GM10266 (cell line): Measurements from ENCODE around the gene QRICH1.
A peak's percentile ranks its signal among the peaks of the same experiment; 100 is the strongest.

Experiments
- DNase-seq: peaks from one replicate; pipeline ENCODE4 v3.0.0; 2012; ENCODE audit errors: extremely low spot score
- TF ChIP-seq, protein P1 (sequence below): IDR thresholded peaks from 2 replicates; pipeline ENCODE4 v1.5.1; 2012; ENCODE audit warnings: mild to moderate bottlenecking, low read depth; ENCODE audit not compliant: control insufficient read depth, insufficient read depth; ENCODE audit errors: missing control alignments

The QRICH1 gene

DNA sequence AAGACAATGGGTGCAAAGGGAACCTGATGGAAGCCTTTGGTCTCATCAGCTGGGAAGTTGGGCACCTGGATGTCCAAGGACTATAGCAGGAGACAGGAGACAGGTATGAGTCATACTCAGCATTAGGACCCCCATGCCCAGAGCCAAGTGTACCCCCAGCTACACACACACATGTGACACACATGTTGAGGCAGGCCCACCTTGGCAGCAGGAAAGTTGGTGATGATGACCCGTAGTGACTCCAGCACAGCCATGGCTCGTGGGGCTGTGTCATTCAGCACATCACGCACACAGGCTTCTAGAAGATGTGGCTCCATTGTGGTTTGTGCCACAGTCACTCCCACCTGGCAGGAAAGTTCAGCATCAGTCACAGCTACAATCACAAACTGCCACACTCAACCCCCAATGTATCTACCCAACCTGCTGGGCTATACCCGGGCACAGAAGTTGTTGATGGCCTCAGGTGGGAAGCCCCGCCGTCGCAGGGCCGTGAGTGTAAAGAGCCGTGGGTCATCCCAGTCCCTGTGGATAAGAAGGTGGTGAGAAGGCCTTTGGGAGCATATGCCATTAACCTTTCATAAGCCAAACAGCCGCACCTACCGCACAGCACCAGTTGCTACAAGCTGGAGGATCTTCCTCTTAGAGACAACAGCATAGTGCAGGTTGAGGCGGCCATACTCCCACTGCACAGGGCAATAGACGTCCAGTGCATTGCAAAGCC lies 5.2 kb upstream of the QRICH1 start:
- DNase-seq: no peak
- TF ChIP-seq, protein P1, sequence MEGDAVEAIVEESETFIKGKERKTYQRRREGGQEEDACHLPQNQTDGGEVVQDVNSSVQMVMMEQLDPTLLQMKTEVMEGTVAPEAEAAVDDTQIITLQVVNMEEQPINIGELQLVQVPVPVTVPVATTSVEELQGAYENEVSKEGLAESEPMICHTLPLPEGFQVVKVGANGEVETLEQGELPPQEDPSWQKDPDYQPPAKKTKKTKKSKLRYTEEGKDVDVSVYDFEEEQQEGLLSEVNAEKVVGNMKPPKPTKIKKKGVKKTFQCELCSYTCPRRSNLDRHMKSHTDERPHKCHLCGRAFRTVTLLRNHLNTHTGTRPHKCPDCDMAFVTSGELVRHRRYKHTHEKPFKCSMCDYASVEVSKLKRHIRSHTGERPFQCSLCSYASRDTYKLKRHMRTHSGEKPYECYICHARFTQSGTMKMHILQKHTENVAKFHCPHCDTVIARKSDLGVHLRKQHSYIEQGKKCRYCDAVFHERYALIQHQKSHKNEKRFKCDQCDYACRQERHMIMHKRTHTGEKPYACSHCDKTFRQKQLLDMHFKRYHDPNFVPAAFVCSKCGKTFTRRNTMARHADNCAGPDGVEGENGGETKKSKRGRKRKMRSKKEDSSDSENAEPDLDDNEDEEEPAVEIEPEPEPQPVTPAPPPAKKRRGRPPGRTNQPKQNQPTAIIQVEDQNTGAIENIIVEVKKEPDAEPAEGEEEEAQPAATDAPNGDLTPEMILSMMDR: no peak

DNA sequence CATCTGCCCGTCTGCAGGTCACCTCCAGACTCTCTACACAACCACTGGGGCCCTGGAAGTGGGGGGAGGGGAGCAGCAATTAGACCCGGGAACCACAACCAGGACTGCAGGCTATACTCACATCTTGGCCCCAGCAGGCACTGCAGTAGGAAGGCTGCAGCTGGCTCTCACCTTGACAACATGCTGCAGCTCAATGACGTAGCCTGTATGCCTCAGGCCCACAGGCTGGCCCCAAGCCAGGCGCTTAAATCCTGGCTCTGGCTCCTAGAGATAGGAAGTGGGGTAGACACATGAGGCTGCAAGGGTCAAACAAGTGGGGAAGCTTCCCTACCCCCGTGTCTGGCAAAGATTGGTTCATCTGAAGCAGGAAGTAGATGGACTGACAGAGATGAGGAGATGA lies 4.6 kb upstream of the QRICH1 start:
- TF ChIP-seq, protein P1: no peak
- no peak for DNase-seq

DNA sequence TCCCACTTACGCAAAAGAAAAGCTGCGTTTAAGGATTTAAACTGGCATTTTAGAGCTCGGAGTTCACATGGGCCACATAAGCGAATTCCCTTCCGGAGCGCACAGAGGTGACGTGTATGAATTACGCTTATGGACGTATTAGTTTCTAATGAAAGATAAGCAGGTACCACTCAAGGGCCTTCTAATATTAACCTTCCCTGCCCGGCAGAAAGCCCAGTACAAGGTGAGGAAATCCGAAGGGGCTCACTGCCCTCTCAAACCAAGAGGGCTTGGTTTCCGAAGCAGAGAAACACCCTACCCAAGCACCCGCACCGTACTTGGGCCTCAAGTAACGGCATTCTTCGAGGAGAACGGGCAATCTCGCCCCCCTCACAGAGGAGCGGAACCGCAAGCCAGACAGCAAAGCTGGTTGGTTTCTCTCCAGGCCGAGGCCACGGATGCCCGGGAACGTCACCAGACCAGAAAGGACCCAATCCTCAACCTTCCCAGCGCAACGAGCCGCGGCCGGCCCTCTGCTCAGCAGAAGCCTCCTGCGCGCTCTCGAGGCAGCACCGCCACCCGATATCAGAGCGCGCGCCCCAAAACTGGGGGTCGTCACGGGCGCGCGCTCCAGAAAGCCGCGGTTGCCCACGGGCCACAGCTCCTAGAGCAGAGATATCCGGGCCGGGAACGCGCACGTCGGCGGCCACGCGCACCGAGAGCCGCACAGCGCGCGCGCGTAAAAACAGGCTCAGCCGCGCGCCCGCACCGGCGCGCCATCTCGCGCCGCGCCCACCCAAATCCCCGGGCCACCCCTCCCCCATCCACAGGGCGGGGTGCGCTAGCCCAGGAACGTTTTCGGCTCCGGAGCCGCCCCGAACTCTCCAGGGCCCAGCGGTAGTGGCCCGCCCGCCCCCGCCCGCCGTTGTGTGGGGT lies 676 bp downstream of the QRICH1 start:
- TF ChIP-seq, protein P1: no peak
- peak; percentile 81 for DNase-seq

DNA sequence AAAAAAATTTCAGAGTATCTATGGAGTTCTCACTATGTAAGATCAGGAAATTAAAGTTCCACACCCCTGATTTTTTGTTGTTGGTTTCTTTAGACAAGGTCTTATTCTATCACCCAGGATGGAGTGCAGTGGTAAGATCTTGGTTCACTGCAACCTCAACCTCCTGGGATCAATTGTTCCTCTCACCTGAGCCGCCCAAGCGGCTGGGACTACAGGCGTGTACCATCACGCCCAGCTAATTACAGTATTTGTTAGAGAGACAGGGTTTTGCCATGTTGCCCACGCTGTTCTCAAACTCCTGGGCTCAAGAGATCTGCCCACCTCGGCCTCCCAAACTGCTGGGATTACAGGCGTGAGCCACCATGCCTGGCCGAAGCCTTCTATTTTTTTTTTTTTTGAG lies 12.4 kb downstream of the QRICH1 start:
- no peak for DNase-seq
- TF ChIP-seq, protein P1: no peak

DNA sequence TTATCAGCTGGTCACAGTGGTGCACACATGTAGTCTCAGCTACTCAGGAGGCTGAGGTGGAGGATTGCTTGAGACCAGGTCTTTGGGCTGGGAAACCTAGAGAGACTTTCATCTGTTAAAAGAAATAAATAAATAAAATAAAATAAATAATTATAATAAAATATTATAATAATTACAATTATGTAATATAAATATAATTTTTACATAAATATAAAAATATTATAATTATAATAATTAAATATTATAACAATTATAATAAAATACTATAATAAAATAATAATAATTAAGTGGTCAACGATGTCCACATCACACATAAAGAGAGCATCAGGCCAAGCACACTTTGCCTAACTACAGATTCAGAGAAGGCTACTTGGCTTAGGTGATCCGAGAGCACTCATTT lies 14.6 kb downstream of the QRICH1 start:
- no peak for DNase-seq
- TF ChIP-seq, protein P1: no peak

DNA sequence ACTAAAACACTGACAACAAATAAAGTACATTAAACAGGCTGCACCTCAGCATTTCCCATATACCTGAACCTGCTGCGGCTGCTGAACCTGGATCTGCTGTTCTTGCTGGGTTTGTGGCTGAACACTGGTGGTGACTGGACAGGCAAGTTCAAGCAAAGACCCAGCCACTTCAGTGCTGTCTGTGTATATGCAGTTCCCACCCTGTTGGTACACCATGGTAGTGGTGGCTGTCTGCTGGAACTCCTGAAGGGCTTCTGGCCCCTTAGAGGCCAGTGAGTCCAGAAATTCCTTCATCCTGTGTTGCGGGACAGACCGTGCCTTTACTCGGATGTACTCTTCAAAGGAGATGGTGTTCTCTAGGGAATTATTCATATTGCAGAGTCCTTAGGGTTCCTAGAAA lies 17.2 kb downstream of the QRICH1 start:
- DNase-seq: no peak
- TF ChIP-seq, protein P1: no peak

DNA sequence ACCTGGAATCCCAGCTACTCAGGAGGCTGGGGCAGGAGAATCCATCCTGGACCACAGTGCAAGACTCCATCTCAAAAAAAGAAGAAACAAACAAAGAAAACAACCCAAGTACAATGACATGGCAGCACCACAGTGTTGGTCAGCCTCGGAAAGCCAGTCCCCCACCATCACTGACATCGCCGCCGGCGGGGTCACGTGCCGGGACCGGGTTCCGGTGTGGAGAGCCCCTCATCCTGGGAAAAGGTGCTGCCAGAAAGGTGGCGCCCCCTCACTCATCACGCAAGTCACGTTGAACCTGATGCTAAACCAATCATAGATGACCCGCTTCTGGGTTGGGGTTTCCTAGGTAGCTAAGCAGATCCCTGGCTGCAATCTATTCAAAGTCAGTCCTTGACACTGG lies 17.8 kb downstream of the QRICH1 start:
- DNase-seq: no peak
- TF ChIP-seq, protein P1: no peak
